GM21825 (cell line): Measurements from ENCODE around the gene NUTM1.
"Not testable (repeated sequence)": the region's sequence is repeated elsewhere in the genome, so short reads cannot be mapped to it uniquely, and the experiment has no call there.

Experiments used
- ATAC-seq: cut with Tn5 transposase; IDR thresholded peaks from one replicate; pipeline ENCODE4 v1.9.1; 2021; ENCODE audit warnings: mild to moderate bottlenecking, moderate library complexity; ENCODE audit not compliant: unreplicated experiment

Gene NUTM1

DNA sequence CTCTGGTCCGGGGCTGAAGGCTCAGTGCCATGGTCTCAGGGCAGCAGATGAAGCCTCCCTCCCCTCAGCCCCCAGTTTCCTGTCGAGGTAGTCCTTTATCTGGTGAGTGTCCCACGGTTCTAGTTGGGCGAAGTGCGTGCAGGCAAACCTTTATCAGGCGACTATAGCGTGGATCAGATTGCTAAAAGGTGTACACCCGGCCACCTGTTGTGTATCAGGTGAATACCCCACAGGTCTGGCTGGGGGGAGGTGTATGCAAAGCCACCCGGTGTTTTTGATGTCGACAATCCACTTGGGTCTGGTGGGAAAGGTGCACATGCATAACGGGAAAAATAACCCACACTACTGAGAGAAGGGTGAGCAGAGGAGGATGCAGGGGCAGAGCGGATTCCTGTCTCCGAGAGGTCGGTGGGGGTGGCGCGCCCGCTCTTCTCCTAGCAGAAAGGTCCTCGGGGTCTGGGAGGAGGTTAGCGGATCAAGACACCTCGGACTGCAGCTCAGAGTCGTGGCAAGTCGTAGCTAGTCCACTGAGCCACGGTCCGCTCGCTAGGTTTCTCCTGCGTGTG, 6.0 kb upstream of the NUTM1 start:
- peak; percentile 7 for ATAC-seq

GRCh38 chr15:34337557-34338306, 5.4 kb upstream of the NUTM1 start, which contains the start of gene SLC12A6:
Gene SLC12A6, minus strand, starts transcription at chr15:34337781. Its CDS starts 1,101 bp downstream, at chr15:34336680.
- ATAC-seq: peak; percentile 72

GRCh38 chr15:34338347-34338746, 4.8 kb upstream of the NUTM1 start:
- ATAC-seq: no peak

- ATAC-seq: no peak
Measured at GRCh38 chr15:34339946-34340345, 3.2 kb upstream of the NUTM1 start.

DNA sequence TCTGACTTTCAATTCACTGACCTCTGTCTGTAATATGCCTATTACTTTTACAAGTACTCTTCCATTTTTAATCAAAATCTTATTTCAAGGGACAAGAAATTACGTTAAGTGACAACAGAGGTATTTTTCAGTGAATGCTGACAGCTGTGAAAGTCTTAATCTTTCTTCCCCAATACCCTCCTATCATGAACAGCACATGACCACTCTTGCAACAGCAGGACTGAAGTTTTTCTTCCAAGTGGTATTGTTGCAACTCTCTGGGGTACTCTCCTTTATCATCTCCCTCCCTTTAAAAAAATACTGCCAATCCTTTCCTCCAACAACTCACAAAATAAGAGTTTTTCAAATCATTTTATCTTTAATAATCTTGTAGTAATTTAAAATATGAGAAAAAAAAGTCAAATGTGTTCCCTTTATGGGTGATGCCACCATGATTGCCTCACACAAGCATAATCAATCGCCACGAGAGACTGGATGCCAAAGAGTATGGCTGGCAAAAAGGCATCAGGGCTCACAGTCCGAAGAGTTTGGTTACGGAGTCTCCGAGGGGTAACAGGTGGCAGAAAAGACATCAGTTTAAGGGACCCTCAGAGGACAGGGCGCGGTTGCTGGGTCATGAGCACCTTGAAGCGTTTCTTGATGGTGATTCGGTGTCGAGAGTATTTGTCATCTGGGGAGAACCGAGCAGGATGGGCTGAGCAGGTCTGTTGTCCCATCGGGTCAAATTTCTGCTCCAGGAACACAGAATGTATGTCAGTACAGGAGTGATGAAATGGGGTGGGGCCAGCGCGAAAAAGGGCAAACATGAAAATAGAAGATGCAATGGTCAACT, 1.5 kb upstream of the NUTM1 start:
- no peak for ATAC-seq

- not testable (repeated sequence) for ATAC-seq
Measured at GRCh38 chr15:34342213-34342736, 840 bp upstream of the NUTM1 start.

DNA sequence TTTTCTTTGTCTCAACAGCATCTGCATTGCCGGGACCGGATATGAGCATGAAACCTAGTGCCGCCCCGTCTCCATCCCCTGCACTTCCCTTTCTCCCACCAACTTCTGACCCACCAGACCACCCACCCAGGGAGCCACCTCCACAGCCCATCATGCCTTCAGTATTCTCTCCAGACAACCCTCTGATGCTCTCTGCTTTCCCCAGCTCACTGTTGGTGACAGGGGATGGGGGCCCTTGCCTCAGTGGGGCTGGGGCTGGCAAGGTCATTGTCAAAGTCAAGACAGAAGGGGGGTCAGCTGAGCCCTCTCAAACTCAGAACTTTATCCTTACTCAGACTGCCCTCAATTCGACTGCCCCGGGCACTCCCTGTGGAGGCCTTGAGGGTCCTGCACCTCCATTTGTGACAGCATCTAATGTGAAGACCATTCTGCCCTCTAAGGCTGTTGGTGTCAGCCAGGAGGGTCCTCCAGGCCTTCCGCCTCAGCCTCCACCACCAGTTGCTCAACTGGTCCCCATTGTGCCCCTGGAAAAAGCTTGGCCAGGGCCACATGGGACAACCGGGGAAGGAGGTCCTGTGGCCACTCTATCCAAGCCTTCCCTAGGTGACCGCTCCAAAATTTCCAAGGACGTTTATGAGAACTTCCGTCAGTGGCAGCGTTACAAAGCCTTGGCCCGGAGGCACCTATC, 5.0 kb downstream of the NUTM1 start:
- ATAC-seq: no peak

- ATAC-seq: no peak
Measured at GRCh38 chr15:34348735-34349300, 5.7 kb downstream of the NUTM1 start.

- ATAC-seq: no peak
Measured at GRCh38 chr15:34349769-34350168, 6.7 kb downstream of the NUTM1 start.

DNA sequence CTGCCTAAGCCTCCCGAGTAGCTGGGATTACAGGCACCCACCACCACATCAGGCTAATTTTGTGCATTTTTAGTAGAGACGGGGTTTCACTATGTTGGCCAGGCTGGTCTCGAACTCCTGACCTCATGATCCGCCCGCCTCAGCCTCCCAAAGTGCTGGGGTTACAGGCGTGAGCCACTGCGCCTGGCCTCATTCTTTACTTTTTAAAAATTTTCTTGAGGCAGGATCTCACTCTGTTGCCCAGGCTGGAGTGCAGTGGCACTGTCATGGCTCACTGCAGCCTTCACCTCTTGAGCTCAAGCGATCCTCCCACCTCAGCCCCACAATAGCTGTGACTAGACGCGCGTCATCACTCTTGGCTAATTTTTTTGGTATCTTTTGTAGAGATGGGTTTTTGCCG, 9.9 kb downstream of the NUTM1 start:
- not testable (repeated sequence) for ATAC-seq

- ATAC-seq: no peak
Measured at GRCh38 chr15:34353627-34354026, 10.5 kb downstream of the NUTM1 start.

DNA sequence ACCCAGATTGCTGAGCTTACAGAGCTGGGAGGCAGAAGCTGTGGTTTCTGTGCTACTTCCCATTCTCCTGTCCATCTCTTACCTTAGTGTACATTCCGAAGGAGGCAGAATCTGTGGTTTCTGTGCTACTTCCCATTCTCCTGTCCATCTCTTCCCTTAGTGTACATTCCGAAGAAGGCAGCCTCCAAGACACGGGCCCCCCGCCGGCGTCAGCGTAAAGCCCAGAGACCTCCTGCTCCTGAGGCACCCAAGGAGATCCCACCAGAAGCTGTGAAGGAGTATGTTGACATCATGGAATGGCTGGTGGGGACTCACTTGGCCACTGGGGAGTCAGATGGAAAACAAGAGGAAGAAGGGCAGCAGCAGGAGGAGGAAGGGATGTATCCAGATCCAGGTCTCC, 11.2 kb downstream of the NUTM1 start:
- no peak for ATAC-seq

GRCh38 chr15:34355241-34355640, 12.1 kb downstream of the NUTM1 start:
- ATAC-seq: no peak

GRCh38 chr15:34357653-34358052, 14.5 kb downstream of the NUTM1 start:
- no peak for ATAC-seq

DNA sequence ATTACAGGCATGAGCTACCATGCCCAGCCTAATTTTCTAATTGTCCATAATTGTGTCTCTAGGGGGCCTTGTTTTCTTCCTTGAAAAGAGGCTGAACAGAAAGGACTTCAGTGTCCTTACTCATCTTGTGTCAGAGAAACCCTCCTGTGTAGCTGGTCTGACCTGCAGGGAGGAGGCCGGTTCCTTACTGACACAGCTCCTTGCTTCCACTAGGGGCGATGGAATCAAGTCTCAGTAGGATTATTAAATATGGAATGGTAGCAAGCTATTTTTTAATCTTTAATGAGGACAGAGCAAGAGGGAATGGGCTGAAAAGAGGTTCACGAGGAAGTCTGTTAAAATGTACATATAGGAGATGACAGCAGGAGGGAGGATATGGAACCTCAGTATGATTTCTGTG, 15.3 kb downstream of the NUTM1 start:
- ATAC-seq: no peak

DNA sequence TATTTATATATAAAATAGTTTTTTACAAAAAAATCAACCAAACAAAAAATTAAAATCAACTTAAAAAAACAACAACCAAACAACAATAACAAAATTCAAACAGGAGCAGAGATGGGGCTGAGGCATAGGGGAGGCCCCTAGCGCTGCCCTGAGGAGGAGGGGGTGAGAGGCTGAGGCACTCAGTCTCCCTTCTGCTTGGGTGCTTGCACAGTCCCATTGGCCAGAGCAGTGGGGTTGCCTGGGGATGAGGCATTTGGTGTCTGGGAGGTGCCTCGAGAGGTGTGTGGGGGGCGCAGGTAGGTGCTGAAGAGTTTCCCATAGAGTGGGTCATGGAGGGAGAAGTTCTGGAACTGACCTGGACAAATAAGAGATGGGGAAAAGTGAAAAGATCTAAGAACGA, 15.8 kb downstream of the NUTM1 start:
- no peak for ATAC-seq

- no peak for ATAC-seq
Measured at GRCh38 chr15:34359416-34359815, 16.3 kb downstream of the NUTM1 start.

- ATAC-seq: no peak
Measured at GRCh38 chr15:34360298-34360697, 17.2 kb downstream of the NUTM1 start.

GRCh38 chr15:34361278-34361677, 18.2 kb downstream of the NUTM1 start:
- no peak for ATAC-seq

DNA sequence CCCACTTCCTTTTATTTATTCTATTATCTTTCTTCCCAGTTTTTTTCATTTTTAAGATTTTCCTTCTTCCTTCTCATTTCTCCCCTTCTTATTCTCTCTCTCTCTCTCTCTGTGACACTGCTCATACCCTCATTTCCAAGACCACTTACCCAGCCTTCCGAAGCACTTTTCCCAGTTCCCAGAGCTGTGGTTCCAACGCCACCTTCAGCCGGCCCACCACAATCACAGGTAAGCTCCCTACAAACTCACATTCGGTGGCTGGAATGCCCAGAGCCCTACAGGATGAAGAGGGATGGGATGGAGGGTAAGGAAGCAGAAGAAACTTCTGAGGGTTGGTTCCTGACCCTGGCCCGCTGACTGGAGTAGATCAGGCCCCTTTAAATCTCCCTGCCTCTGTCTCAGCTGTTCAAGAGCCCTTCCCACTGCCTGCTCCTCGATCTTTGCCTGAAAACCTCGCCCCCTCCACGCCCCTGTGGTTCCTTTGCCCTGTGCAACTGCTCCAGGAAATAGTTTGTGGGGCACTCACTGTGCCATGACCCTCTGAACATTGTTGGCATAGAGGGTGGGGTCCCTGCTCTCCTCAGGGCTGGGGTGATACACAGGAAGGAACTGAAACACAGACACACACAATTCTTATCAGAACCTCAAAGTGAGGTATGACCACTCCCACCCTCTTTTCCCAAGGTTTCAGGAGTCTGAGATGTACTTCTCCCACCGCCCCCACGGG, 19.1 kb downstream of the NUTM1 start:
- no peak for ATAC-seq
